ENCODE data around the gene WDR88. TPM values are rescaled to one million over a fixed set of nuclear protein-coding genes. Genes with fewer than 3 reads are reported as not detected.

Gene WDR88
- total and polyA plus RNA-seq, 2 donors (not counting 3 experiments of a cell fraction or from before 2014, with no cell fraction given) = not detected

DNA sequence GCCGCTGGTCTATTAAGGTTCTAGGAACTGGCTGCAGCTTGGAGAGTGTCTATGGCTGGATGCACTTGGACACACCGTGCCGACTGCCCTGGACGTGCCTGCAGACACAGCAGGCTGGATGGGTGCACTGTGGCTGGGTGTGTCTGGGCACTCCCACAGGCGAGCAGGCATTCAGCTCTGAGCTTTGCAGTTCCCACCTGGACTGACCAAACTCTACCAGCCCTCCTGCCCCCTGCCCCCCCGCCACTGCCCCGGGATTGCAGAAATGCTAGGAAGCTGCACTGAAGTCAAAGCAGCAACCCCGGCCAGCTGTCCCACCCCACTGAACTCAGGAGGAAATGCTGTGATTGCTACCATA is 55.2 kb downstream of the WDR88 start:
- no peak overlapping the region for H3K4me3 ChIP-seq (replicated peaks in 1 of 3; ENCODE audit: insufficient read depth in 1 of 3, low read depth in 1 of 3, low read length in 3 of 3)
- H2AFZ ChIP-seq (ENCODE audit: low read depth, low read length) = no peak overlapping the region
- no peak for TF ChIP-seq EZH2 (IDR thresholded peaks at IDR 0.05; ENCODE audit: borderline replicate concordance, low read depth, low read length, severe bottlenecking)
- TF ChIP-seq, protein P1, sequence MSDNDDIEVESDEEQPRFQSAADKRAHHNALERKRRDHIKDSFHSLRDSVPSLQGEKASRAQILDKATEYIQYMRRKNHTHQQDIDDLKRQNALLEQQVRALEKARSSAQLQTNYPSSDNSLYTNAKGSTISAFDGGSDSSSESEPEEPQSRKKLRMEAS (IDR thresholded peaks at IDR 0.05; ENCODE audit: insufficient read depth, insufficient read length) = no peak
- TF ChIP-seq POLR2A (IDR thresholded peaks at IDR 0.05; ENCODE audit: low read depth, low read length) = no peak
- no peak for TF ChIP-seq JUN (IDR thresholded peaks at IDR 0.05; ENCODE audit: borderline replicate concordance, insufficient read depth, insufficient read length, low read depth)
- TF ChIP-seq POLR2AphosphoS5 (IDR thresholded peaks at IDR 0.05; ENCODE audit: insufficient read depth, low read depth, low read length) = no peak
- TF ChIP-seq MYC (IDR thresholded peaks at IDR 0.05; ENCODE audit: low read depth, low read length) = no peak
- no peak for TF ChIP-seq FOS (IDR thresholded peaks at IDR 0.05; ENCODE audit: borderline replicate concordance, insufficient read depth, low read length)
- TF ChIP-seq GATA2 (IDR thresholded peaks at IDR 0.05; ENCODE audit: insufficient read depth, insufficient read length, low read depth, low read length) = no peak
- TF ChIP-seq, protein P2, sequence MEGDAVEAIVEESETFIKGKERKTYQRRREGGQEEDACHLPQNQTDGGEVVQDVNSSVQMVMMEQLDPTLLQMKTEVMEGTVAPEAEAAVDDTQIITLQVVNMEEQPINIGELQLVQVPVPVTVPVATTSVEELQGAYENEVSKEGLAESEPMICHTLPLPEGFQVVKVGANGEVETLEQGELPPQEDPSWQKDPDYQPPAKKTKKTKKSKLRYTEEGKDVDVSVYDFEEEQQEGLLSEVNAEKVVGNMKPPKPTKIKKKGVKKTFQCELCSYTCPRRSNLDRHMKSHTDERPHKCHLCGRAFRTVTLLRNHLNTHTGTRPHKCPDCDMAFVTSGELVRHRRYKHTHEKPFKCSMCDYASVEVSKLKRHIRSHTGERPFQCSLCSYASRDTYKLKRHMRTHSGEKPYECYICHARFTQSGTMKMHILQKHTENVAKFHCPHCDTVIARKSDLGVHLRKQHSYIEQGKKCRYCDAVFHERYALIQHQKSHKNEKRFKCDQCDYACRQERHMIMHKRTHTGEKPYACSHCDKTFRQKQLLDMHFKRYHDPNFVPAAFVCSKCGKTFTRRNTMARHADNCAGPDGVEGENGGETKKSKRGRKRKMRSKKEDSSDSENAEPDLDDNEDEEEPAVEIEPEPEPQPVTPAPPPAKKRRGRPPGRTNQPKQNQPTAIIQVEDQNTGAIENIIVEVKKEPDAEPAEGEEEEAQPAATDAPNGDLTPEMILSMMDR (IDR thresholded peaks at IDR 0.05; ENCODE audit: extremely low read depth in 1 of 2, insufficient read depth in 1 of 2, low read depth in 1 of 2, low read length in 2 of 2) = no peak
- no peaks in the 10 kb centered on the region for H3K9me1 ChIP-seq (replicated peaks; ENCODE audit: control insufficient read depth, extremely low read depth, insufficient read depth, low read length)
- no peaks in the 10 kb centered on the region for H3K27me3 ChIP-seq (ENCODE audit: control insufficient read depth in 2 of 2, insufficient read depth in 2 of 2, low read length in 2 of 2)
- H3K4me2 ChIP-seq (ENCODE audit: insufficient read depth, low read length) = no peak overlapping the region
- no peak for FAIRE-seq
- dilution Hi-C loops (cut with MboI; ENCODE audit: extremely low pct_ligation_motif_present, low sequenced_read_pairs) = no loop called here
- H3K36me3 ChIP-seq (ENCODE audit: control insufficient read depth in 2 of 2, extremely low read depth in 1 of 2, insufficient read depth in 2 of 2, low read length in 2 of 2) = no peaks in the 10 kb centered on the region
- BruUV-seq (replicated peaks) = no TSS peak
- H3K27ac ChIP-seq (ENCODE audit: insufficient read depth, low read depth, low read length) = no peak overlapping the region
- no peak overlapping the region for H3K9ac ChIP-seq (replicated peaks; ENCODE audit: extremely low read depth, insufficient read depth, low read length)
- ChIA-PET CTCF (interaction anchor here (0.6 to 5.3 kb wide), 6 partner anchors 10 to 441 kb away, joined by 3 to 113 read pairs (median 4); no protein-coding TSS in a partner anchor), POLR2A (no interaction called here)
- no peak for DNase-seq (ENCODE audit: low read depth, low spot score)
- intact Hi-C loops (cut with micrococcal nuclease) = no loop called here
- no peaks in the 10 kb centered on the region for H3K9me3 ChIP-seq (replicated peaks; ENCODE audit: control insufficient read depth, insufficient read depth, low read length)
- H3K4me1 ChIP-seq (ENCODE audit: control insufficient read depth, extremely low read depth, insufficient read depth, low read length) = no peaks in the 10 kb centered on the region
- H3K79me2 ChIP-seq (ENCODE audit: control insufficient read depth, insufficient read depth, low read length) = no peaks in the 10 kb centered on the region
- H4K20me1 ChIP-seq (replicated peaks; ENCODE audit: control insufficient read depth, extremely low read depth, insufficient read depth, low read length) = no peaks in the 10 kb centered on the region
